NK-92 (cell line): ENCODE results near the gene SH3RF3.

Experiments used
- DNase-seq: peaks from one replicate; lab custom pipeline; 2025; ENCODE audit not compliant: unreplicated experiment; lab: John Stamatoyannopoulos, UW

The SH3RF3 gene

DNA sequence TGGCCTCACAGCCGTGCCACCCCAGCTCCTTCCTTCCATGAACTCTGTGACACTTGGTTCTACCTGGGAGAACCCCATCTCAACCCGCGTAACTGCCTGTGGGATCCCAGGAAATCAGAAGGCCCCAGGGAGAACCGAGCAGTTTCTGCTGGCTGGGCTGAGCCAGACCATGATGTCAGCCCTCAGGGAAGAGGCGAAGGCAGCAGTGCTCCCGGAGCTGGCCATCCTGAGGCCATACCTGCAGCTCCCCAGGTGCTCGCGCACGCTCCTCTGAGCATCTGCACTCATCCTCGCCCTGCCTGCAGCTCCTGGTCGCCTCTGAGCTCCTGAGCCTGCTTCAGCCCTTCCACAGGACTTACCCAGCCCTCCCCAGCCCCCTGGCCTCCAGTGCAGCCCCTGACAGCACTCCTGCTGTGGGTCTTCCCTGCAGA lies 298.7 kb downstream of the SH3RF3 start:
- no peak for DNase-seq

DNA sequence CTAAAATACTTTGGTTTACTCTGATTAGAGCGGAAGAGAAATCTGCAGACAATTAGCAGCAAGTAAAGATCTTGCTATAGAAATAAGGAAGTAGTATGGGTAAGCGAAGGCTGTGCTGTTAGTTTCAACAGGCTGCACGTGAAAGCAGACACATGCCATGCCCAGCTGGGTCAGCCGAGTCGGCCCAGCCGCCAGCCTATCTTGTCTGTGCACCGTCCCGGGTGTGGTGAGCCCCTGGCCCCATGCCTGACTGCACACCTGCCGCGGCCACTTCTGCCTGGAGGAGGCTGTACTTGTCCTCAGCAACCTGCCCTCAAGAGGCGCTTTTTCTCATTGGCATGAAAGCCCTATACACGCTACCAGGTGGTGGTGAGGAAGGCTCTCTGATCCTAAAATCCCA lies 299.3 kb downstream of the SH3RF3 start:
- DNase-seq, result no peak

DNA sequence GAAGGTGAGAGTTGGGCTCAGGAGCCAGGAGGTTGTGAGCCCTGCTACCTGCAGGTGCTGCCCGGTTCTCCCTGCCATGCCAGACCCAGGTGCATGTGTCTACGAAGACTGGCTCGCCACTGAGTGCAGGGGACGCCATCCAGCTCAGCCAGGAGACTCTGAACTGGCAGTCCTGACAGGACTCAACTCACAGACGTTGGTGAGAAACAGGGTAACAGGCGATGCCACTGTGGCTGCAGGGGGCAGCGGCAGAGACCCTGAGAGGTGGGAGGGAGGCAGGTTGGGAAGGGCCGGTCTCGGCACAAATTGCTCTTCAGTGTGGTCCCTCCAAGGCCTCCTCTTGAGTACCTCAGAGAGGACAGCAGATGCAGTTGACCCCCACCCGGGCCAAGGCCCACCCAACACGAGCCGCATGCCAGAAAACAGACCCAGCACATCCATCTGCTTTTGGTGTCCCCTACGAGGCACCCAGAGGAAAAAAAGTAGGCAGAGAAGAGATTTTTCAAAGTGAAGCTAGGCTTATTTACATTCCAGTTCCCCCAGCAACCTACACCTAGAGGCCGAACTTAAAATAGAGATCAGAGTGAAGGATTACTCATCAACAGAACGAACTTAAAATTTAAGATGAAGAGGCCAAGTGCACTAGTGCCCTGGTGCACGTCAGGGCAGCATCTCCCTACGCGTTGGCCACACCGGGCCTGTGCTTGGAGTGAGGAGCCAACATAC lies 300.0 kb downstream of the SH3RF3 start:
- no peak for DNase-seq

DNA sequence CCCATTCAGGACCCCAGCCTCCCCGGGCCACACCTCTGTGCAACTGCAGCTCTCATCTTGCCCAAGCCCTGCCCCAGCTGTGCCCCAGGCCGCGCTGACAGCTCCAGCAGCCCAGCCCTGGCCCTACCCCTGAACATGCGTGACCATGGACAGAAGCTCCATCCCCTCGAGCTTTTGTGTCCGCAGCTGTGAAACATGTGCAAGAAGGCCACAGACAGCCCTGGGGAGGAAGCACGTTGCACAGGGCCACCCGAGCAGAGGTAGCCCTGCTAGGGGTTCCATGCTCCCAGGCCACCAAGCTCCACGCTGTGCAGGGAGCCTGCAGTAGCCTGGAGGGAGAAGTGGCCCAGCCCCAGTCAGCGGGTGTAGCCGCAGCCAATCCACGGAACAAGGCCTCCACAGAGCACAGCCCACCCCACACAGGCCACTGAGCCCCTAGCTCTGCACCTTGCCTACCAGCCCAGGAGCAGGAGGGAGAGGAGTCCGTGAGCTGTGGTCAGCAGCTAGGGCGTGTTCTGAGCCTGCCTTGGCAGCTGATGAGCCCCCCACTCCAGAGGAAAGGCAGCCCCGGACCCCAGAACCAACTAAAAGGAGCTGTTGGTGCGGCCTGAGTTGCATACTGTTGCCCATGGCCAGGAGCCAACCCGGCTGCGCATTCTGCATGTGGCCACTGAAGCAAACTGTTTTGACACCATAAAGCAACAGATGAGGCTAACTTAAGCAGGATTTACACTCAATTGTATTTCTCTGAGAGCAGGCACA lies 300.7 kb downstream of the SH3RF3 start:
- DNase-seq, result no peak

GRCh38 chr2:109430329-109430636 lies 301.3 kb downstream of the SH3RF3 start:
- no peak for DNase-seq

GRCh38 chr2:109432421-109432820 lies 303.4 kb downstream of the SH3RF3 start:
- DNase-seq, result no peak

GRCh38 chr2:109433486-109433885 lies 304.5 kb downstream of the SH3RF3 start:
- DNase-seq, result no peak

DNA sequence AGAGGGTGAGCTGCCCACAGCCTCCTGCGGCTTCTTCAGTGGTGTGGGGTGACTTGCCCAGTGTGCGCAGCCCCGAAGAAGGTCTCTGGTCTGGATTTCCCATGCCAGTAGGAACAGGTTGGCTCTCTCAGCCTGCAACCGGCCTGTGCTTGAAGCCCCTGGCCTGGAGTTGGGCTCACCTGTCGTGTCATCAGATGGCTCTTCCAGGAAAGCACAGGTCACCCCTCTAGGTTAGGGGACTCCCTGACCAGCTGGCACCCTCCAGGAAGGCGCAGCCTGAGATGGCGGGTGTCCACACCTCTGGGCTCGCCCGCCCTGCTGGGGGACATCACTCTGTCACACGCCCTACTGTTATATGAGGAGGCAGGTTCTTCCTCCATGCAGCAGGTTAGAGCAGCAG lies 304.9 kb downstream of the SH3RF3 start:
- DNase-seq, result no peak

DNA sequence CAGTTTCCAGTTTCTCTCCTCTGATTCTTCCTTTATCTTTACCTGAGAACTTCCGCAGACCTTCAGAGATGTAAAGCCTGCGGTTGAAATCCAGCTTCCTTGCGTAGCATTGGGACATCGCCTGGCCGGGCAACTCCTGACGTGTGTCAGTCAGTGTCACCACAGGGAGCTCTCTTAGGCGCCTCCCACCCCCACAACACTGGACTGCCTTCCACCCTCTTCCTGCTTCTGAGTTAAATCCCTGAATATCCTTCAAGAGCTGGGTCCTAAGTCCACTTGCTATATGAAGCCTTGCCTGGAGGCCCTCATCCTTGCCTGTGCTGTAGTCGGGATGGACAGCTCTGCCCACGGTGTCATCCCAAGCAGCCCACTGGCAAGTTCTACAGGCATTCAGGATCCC lies 305.3 kb downstream of the SH3RF3 start:
- DNase-seq, result no peak

DNA sequence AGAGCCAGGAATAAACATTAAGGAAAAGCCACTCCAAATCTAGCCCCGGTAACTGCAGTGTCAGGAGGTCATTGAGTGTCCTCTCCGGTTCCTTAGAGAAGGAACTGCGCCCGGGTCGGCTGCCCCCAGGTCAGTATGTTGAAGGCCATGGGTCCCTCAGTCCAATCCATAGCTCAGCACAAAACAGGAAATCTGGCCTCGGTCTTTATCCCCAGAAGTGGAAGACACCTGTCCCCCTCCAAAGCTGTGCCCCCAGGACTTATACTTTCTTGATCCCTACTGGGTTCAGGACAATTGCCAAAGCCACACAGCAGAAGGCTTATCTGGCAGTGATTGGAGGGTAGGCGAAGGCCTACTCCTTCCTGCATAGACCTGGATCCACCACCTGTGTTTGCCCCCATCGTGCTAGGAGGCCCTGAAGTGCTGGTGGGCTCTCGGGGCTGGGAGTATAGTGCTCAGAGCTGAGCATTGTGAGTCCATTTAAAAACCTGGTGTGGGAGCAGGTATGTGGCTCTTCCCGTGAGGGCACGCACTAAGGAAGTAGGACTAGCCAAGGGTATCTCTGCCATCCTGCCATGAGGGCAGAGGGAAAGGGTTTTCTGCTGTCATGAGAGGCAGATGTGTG lies 306.2 kb downstream of the SH3RF3 start:
- DNase-seq, result no peak

GRCh38 chr2:109435901-109436598 lies 307.0 kb downstream of the SH3RF3 start:
- no peak for DNase-seq

GRCh38 chr2:109436610-109437225 lies 307.7 kb downstream of the SH3RF3 start:
- DNase-seq, result no peak

DNA sequence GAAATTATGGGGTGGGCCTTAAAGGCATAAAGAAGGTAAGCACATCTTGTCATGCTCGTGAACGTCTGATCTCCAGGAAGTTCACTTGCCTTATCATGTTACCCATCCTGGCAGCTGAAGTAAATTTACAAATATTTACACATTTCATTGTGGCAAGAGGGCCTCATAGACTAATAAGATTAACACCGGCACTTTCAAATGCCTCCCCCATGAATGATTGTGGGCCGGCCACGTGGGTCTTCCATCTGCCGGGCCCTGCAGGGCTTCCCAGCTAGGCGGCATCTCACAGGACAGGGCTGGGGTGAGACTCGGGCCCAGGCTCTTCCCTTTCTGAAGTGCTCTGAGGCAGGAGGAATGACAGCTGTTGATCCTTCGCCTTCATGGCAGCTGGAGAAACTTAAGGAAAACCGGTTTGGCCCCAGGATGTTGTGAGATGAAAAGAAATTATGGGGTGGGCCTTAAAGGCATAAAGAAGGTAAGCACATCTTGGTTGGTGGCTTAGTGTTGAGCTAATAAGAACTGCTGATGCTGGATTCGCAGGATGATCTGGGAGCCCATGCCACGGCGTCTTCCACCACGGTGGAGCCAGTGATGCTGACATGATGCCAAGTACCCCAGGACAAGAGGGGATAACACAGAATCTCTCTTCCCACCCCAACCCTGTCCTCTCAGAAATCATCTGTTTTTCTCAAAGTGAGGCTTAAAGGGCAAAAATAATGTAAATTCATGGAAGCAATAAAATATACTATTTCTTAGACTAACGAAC lies 308.5 kb downstream of the SH3RF3 start:
- no peak for DNase-seq

DNA sequence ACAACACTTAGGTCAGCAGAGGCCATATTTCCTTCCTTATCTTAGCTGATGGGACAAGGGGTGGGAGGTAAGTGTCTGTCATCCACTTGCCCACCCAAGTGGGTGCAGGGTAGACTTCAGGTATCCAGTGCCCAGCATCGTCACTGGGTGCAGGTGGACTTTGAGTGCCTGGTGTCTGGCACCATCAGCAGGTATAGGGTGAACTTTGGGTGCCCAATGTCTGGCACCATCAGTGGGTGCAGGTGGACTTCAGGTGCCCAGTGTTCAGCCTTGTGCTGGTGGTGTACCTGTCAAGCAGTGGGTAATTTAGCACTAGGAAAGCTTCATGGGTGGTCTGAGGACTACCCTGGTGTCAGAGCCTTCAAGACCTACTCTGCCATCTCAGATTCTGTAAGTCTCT lies 309.1 kb downstream of the SH3RF3 start:
- no peak for DNase-seq

GRCh38 chr2:109438773-109439389 lies 309.9 kb downstream of the SH3RF3 start:
- no peak for DNase-seq

DNA sequence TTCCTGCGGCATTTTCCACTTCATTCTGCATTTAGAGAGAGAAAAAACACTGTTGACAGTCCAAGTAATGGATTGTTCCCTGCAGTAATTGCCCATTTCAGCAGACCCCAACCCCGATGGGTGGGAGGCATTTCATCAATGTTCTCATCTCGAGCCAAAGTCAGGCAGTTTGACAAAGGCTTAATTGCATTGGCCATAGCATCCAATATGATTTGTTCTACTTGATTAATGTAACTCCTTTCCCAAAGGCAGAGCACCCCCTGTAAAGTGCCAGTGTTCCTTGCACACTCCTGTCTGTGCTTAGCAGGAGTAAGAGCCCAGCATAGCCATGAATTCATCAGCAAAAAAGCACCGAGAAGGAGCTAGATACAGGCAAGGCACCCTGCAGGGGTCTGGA lies 310.4 kb downstream of the SH3RF3 start:
- DNase-seq, result no peak

DNA sequence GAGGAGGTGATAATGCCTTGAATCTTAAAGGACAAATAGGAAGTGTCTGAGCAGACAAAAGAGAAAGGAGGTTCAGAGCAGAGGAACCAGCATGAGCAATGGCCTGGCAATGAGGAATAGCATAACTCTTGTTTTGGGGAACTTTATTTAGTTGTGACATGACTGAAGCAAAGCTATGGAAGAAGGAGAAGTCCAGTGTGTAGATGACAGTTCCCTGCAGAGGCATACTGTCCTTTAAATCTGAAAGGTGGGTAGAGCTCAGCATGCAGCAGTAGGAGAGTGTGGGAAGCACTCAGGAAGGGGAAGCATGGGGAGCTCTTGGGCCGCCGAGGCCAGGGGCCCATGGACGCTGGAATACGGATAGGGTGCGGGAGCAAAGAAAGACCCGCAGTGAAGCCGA lies 311.0 kb downstream of the SH3RF3 start:
- DNase-seq, result no peak

GRCh38 chr2:109440499-109441156 lies 311.6 kb downstream of the SH3RF3 start:
- no peak for DNase-seq

GRCh38 chr2:109442715-109443319 lies 313.8 kb downstream of the SH3RF3 start:
- no peak for DNase-seq
